Raji (cell line): ENCODE measurements around the gene SMIM14.
A peak's percentile ranks its signal among the peaks of the same experiment; 100 is the strongest.

Source experiments
- POLR2A ChIP-seq: IDR thresholded peaks from 2 replicates; pipeline ENCODE4 v1.6.1; 2011; ENCODE audit warnings: low read depth, low read length, control low read depth; ENCODE audit not compliant: insufficient read depth

The SMIM14 gene

GRCh38 chr4:39638354-39639239, at the start of gene SMIM14:
SMIM14 (minus strand) TSS chr4:39638865; CDS start chr4:39605145, 33,720 bp downstream.
- peak; percentile 40 for TF ChIP-seq POLR2A

GRCh38 chr4:39687014-39687413, 48.3 kb upstream of the SMIM14 start:
- TF ChIP-seq POLR2A = no peak

DNA sequence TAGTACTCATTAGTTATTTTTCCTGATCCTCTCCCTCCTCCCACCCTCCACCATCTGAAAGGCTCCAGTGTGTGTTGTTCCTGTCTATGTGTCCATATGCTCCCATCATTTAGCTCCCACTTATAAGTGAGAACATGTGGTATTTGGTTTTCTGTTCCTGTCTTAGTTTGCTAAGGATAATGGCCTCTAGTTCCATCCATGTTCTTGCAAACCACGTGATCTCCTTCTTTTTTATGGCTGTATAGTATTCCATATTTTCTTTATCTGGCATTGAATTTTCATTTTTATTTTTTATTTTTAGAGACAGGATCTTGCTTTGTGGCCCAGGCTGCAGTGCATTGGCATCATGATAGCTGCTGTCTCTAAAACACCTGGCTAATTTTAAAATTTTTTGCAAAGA, 47.3 kb upstream of the SMIM14 start:
- TF ChIP-seq POLR2A = no peak

GRCh38 chr4:39682138-39682537, 43.5 kb upstream of the SMIM14 start:
- no peak for TF ChIP-seq POLR2A

DNA sequence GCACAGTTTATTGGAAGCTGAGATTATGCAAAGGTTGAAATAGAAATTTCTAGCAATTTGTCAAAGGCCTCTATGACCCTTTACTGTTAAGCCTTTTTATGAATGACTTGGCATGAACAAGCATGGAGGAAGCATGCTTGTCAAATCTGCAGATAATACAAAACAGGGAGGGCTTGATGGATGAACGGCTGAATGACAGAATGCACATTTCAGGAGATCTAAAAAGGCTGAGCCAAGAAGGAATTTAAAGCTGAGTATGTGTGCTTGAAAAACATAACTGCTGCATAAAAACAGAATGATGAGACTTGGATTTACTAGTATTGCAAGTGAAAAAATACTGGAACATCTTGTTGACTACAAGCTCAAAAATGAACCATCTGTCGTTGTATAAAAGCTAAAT, 30.2 kb upstream of the SMIM14 start:
- TF ChIP-seq POLR2A = no peak

GRCh38 chr4:39667706-39668105, 29.0 kb upstream of the SMIM14 start:
- TF ChIP-seq POLR2A = no peak

DNA sequence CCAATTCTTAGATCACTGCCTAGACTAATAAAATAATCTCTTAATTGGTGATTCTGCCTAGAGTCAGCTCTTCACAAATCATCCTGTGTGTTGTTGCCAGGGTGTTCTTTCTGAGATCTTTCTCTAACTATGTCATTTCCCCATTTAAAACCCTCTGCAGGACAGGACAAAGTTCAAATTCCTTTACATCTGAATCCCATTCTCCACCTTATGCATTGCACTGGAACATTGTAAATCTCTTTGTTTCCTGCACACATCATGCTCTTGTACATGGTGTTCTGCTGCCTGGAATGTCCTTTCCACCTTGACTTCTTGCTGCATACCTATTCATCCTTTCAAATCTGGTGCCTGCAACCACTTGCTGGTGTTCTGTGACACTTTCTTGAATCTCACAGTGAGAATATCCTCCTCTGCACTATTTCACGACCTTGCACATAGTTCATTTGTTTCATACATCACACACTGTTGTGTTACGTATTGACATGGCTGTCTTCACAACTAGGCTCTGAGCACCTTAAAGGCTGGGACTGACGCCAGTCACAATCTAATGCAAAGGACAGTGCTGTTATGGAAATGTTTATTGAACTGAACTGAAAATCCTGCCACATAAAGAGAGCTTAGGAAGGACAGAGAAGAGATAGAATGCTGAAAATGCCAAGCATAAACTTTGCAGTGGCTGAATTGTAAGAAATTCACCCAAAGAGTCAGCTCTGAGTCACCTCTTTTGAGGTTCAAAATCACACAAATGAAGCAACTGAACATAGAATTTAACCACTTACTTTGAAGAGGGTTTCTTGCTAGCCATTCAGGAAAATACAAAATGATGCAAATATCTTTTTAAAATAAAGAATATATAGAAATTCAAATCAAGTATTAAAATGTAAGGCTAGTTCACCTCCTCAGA, 26.4 kb upstream of the SMIM14 start:
- TF ChIP-seq POLR2A = no peak

GRCh38 chr4:39662683-39663082, 24.0 kb upstream of the SMIM14 start:
- TF ChIP-seq POLR2A = no peak

DNA sequence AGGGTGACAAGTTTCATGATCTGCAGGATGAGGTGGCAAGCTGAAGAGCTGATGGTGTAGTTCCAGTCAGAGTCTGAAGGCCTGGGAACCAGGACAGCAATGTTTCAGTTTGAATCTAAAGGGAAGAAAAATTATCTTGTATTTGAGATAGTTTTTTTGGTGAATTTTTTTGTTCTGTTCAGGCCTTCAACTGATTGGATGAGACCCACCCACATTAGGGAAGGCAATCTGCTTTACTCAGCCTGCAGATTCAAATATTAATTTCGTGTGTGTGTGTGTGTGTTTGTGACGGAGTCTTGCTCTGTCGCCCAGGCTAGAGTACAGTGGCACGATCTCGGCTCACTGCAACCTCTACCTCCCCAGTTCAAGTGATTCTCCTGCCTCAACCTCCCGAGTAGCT, 22.1 kb upstream of the SMIM14 start:
- TF ChIP-seq POLR2A = no peak

- no peak for TF ChIP-seq POLR2A
Observed at GRCh38 chr4:39660045-39660444, 21.4 kb upstream of the SMIM14 start.

- no peak for TF ChIP-seq POLR2A
Observed at GRCh38 chr4:39658756-39659155, 20.1 kb upstream of the SMIM14 start.

- no peak for TF ChIP-seq POLR2A
Observed at GRCh38 chr4:39657465-39657864, 18.8 kb upstream of the SMIM14 start.

DNA sequence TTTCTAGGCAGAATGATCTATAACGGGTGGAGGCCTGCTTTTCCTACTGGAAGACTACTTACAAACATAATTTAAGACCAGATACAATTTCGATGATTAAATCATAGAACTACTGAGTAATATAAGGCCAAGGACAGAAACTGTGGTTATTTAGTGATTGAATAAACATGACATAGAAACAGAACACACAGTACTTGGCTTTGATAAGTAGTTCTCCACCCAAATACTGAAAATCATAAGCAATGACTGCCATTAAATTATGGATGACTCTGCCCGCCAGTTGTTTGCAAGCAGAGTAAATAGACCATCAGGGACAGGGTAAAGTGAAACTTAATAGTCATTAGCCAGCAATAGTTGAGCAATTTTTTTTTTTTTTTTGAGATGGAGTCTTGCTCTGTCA, 17.2 kb upstream of the SMIM14 start:
- TF ChIP-seq POLR2A = no peak

DNA sequence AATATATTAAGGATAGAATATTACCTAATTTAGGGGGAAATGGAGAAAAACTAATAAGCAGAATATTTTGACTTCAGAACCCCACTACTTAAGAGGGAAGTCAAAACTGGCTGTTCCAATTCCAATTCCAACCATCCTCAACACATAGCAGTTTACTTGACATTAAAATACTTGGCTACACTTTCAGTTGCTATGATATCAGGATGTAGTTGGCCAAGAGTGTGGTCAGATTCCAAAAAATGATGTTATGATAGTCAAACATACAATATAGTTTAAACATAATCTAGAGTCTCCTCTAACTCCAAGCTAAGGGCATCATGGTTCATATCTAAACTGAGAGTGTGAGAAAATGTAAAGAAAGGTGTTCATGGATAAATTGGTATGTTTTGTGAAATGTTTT, 16.5 kb upstream of the SMIM14 start:
- no peak for TF ChIP-seq POLR2A

DNA sequence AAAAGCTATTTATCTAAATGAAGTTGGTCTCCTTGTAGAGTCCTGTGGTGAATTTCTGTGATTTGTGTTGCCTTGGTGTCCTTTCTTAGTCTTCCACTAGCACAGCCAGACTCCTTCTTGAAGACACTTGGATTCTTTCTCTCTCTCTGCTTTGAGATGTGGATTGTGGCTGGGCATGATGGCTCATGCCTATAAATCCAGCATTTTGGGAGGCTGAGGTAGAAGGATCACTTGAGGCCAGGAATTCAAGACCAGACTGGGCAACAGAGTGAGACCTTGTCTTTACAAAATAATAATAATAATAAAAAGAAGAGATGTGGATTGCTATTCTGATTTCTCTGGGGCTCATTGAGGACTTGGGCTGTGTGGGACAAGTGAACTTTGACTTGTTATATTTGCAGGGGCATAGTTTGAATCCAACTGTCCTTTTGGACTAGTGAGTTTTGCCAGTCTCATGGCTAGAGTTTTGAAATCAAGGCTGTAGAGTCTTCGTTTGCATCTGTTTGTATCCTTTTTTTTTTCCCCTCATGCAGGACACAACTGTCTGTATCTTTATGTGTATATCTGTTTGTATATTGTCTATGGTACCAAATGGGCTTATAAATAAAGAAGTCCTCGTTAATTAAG, 11.1 kb upstream of the SMIM14 start:
- no peak for TF ChIP-seq POLR2A
